Breast epithelium (tissue), 3 donors: ENCODE results near the gene CSH1.

ENCODE experiments used
- CTCF ChIP-seq, 3 donors: fragments of 450-650 bp; IDR thresholded peaks; one replicate each; pipeline ENCODE4 v1.5.1; 2016 to 2017; ENCODE audit warnings: antibody characterized with exemption in 3 of 3, mild to moderate bottlenecking in 3 of 3, moderate library complexity in 3 of 3
- POLR2A ChIP-seq: fragments of 450-650 bp; IDR thresholded peaks from one replicate; pipeline ENCODE4 v1.6.1; 2016; ENCODE audit warnings: antibody characterized with exemption, mild to moderate bottlenecking, moderate library complexity
- POLR2AphosphoS5 ChIP-seq, 3 donors: sonication (generic); formaldehyde crosslinking; IDR thresholded peaks; one replicate each; pipeline ENCODE4 v1.6.1; 2017; ENCODE audit warnings: antibody characterized with exemption in 3 of 3

GRCh38 chr17:63853260-63853659 is 43.1 kb downstream of the CSH1 start:
- no peak for TF ChIP-seq CTCF (IDR thresholded peaks at IDR 0.05)
- no peak for TF ChIP-seq POLR2AphosphoS5 (IDR thresholded peaks at IDR 0.05)
- TF ChIP-seq POLR2A, result no peak
